ENCODE results near the gene GOLGB1. TPM values are rescaled to one million over a fixed set of nuclear protein-coding genes. Genes with fewer than 3 reads are reported as not detected.

The GOLGB1 gene
- polyA plus RNA-seq, 3 donors, result 1.2 to 7.1 (median 1.7) TPM

DNA sequence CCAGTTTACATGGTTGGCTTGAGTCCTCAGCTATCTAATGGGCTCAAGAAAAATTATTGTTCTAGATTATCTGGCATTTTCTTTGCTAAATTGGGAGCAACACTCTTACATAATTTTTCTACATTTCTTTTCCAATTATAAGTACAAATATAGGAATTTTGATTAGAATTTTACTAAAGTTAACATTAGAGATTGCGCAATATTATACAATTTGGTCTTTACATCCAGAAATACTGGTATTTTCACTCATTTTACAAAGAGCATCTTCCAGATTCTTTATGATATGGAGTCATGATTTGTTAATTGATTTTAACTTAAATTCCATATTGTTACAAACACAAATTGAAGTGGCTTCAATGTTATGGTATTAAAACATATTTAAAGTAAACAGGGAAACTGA is 19.7 kb upstream of the GOLGB1 start:
- Histone ChIP-seq H3K36me3 (replicated peaks in 1 of 2; ENCODE audit: control insufficient read depth in 1 of 2, insufficient read depth in 2 of 2, low read length in 2 of 2) (peaks cover 35 to 56% of the 10 kb centered on the region in 2 donors), H3K9ac (ENCODE audit: insufficient read depth, low read length, poor library complexity, severe bottlenecking) (no peak overlapping the region), H3K79me2 (ENCODE audit: insufficient read depth, low read length) (no peaks in the 10 kb centered on the region), H3K4me3 (replicated peaks in 1 of 3; ENCODE audit: low read depth in 2 of 3, low read length in 3 of 3) (no peak overlapping the region), H2AFZ (ENCODE audit: insufficient read depth, low read depth, low read length, poor library complexity, severe bottlenecking) (no peak overlapping the region), H3K27ac (ENCODE audit: low read depth in 1 of 2, low read length in 2 of 2) (no peak overlapping the region), H3K4me1 (ENCODE audit: control insufficient read depth in 1 of 2, insufficient read depth in 2 of 2, low read length in 2 of 2) (no peaks in the 10 kb centered on the region), H3K4me2 (replicated peaks; ENCODE audit: extremely low read depth, low read length, poor library complexity, severe bottlenecking) (no peak overlapping the region), H4K20me1 (ENCODE audit: insufficient read depth, low read length) (no peaks in the 10 kb centered on the region), H3K27me3 (ENCODE audit: control insufficient read depth in 2 of 2, insufficient read depth in 2 of 2, low read length in 2 of 2) (no peaks in the 10 kb centered on the region), H3K9me3 (replicated peaks in 1 of 2; ENCODE audit: control insufficient read depth in 1 of 2, insufficient read depth in 1 of 2, low read length in 2 of 2) (no peaks in the 10 kb centered on the region)
- Mint-ChIP-seq H3K27ac (no peak overlapping the region), H3K27me3 (ENCODE audit: low read depth in 3 of 3) (peaks cover 0 to 2% (median 0%) of the 10 kb centered on the region in 3 donors), H3K4me1 (no peaks in the 10 kb centered on the region), H3K4me3 (no peak overlapping the region), H3K36me3 (peaks cover 33 to 56% of the 10 kb centered on the region in 2 donors), H3K9me3 (no peaks in the 10 kb centered on the region)
- no peak for DNase-seq
- no CpG with 5 or more reads among the region's 1 CpG for WGBS (ENCODE audit: insufficient coverage)
- TF ChIP-seq, protein P1, sequence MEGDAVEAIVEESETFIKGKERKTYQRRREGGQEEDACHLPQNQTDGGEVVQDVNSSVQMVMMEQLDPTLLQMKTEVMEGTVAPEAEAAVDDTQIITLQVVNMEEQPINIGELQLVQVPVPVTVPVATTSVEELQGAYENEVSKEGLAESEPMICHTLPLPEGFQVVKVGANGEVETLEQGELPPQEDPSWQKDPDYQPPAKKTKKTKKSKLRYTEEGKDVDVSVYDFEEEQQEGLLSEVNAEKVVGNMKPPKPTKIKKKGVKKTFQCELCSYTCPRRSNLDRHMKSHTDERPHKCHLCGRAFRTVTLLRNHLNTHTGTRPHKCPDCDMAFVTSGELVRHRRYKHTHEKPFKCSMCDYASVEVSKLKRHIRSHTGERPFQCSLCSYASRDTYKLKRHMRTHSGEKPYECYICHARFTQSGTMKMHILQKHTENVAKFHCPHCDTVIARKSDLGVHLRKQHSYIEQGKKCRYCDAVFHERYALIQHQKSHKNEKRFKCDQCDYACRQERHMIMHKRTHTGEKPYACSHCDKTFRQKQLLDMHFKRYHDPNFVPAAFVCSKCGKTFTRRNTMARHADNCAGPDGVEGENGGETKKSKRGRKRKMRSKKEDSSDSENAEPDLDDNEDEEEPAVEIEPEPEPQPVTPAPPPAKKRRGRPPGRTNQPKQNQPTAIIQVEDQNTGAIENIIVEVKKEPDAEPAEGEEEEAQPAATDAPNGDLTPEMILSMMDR (IDR thresholded peaks at IDR 0.05), result no peak
- intact Hi-C loops (cut with micrococcal nuclease), result no loop called here

GRCh38 chr3:121768452-121768851 is 18.9 kb upstream of the GOLGB1 start:
- Histone ChIP-seq H3K9ac (ENCODE audit: insufficient read depth, low read length, poor library complexity, severe bottlenecking) (no peak overlapping the region), H3K4me1 (ENCODE audit: control insufficient read depth in 1 of 2, insufficient read depth in 2 of 2, low read length in 2 of 2) (no peaks in the 10 kb centered on the region), H2AFZ (ENCODE audit: insufficient read depth, low read depth, low read length, poor library complexity, severe bottlenecking) (no peak overlapping the region), H3K4me2 (replicated peaks; ENCODE audit: extremely low read depth, low read length, poor library complexity, severe bottlenecking) (no peak overlapping the region), H4K20me1 (ENCODE audit: insufficient read depth, low read length) (no peaks in the 10 kb centered on the region), H3K9me3 (replicated peaks in 1 of 2; ENCODE audit: control insufficient read depth in 1 of 2, insufficient read depth in 1 of 2, low read length in 2 of 2) (no peaks in the 10 kb centered on the region), H3K36me3 (replicated peaks in 1 of 2; ENCODE audit: control insufficient read depth in 1 of 2, insufficient read depth in 2 of 2, low read length in 2 of 2) (peaks cover 32 to 48% of the 10 kb centered on the region in 2 donors), H3K27ac (ENCODE audit: low read depth in 1 of 2, low read length in 2 of 2) (no peak overlapping the region), H3K79me2 (ENCODE audit: insufficient read depth, low read length) (no peaks in the 10 kb centered on the region), H3K27me3 (ENCODE audit: control insufficient read depth in 2 of 2, insufficient read depth in 2 of 2, low read length in 2 of 2) (no peaks in the 10 kb centered on the region), H3K4me3 (replicated peaks in 1 of 3; ENCODE audit: low read depth in 2 of 3, low read length in 3 of 3) (no peak overlapping the region)
- H3K4me3 Mint-ChIP-seq, result no peak overlapping the region
- peak in 2 of 3 donors; percentile 14 to 24 for DNase-seq
- peaks cover 0 to 2% (median 0%) of the 10 kb centered on the region in 3 donors for H3K27me3 Mint-ChIP-seq (ENCODE audit: low read depth in 3 of 3)
- H3K4me1 Mint-ChIP-seq, result no peaks in the 10 kb centered on the region
- WGBS (ENCODE audit: insufficient coverage), result no CpG with 5 or more reads among the region's 2 CpGs
- TF ChIP-seq, protein P1 (IDR thresholded peaks at IDR 0.05), result no peak
- peaks cover 25 to 48% of the 10 kb centered on the region in 2 donors for H3K36me3 Mint-ChIP-seq
- H3K27ac Mint-ChIP-seq, result no peak overlapping the region
- no peaks in the 10 kb centered on the region for H3K9me3 Mint-ChIP-seq
- intact Hi-C loops (cut with micrococcal nuclease), result no loop called here
